Transverse colon (tissue), 4 donors: ENCODE data around the gene PPP6R3.

Source experiments
- POLR2A ChIP-seq: fragments of 450-650 bp; IDR thresholded peaks from one replicate; pipeline ENCODE4 v1.6.1; 2016; ENCODE audit warnings: antibody characterized with exemption, mild to moderate bottlenecking, moderate library complexity
- POLR2AphosphoS5 ChIP-seq, 3 donors: sonication (generic); formaldehyde crosslinking; IDR thresholded peaks; one replicate each; pipeline ENCODE4 v1.6.1; 2016; ENCODE audit warnings: antibody characterized with exemption in 3 of 3
- TF ChIP-seq, protein P1 (sequence below), 5 experiments: fragments of 200-600 bp in 3 of 5; fragments of 450-650 bp in 2 of 5; sonication (generic) in 3 of 5; IDR thresholded peaks; 1 replicate in 2 of 5; 2 replicates in 3 of 5; pipeline ENCODE4 v1.5.1; 2016 to 2017; ENCODE audit warnings: antibody characterized with exemption in 5 of 5, inconsistent platforms in 3 of 5, mild to moderate bottlenecking in 2 of 5, moderate library complexity in 1 of 5

DNA sequence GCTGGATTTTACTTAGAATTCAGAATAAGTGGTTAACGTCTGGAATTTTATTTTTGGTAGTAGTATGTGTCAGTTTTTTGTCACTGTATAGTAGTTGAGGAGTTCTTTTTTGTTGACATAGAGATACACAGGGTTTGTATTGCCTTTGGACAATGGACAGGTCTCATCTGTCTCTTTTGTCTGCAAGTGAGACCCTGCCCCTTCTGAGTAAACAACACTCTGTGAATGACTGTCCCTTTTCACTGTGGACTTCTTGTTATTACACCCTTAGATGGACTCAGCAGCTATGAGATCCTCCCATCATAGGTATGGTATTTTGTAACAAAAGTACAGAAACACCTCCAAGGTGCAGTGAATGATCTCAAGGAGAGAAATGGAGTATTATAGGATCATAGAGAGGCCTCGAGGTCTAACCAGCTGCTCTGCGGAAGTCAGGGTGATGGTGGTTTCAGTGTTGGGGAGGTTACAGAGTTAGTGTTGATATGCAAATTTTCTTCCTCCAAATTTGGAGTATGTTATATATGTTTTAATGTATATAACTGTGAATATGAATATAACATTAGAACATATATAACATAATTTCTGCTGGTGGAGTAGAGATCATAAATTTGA, 7.8 kb downstream of the PPP6R3 start:
- TF ChIP-seq, protein P1, sequence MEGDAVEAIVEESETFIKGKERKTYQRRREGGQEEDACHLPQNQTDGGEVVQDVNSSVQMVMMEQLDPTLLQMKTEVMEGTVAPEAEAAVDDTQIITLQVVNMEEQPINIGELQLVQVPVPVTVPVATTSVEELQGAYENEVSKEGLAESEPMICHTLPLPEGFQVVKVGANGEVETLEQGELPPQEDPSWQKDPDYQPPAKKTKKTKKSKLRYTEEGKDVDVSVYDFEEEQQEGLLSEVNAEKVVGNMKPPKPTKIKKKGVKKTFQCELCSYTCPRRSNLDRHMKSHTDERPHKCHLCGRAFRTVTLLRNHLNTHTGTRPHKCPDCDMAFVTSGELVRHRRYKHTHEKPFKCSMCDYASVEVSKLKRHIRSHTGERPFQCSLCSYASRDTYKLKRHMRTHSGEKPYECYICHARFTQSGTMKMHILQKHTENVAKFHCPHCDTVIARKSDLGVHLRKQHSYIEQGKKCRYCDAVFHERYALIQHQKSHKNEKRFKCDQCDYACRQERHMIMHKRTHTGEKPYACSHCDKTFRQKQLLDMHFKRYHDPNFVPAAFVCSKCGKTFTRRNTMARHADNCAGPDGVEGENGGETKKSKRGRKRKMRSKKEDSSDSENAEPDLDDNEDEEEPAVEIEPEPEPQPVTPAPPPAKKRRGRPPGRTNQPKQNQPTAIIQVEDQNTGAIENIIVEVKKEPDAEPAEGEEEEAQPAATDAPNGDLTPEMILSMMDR (IDR thresholded peaks at IDR 0.05): no peak
- no peak for TF ChIP-seq POLR2A
- TF ChIP-seq POLR2AphosphoS5 (IDR thresholded peaks at IDR 0.05): no peak
